SU-DHL-6 (cell line): ENCODE results near the gene TMPO.

Experiments used
- H2AFZ ChIP-seq: fragments of 200-600 bp; sonication (generic); 2 replicates; pipeline ENCODE4 v1.6.1; 2014; ENCODE audit warnings: low read depth, mild to moderate bottlenecking, moderate library complexity, mixed read lengths, antibody characterized with exemption, low read length; ENCODE audit not compliant: severe bottlenecking
- H3F3A ChIP-seq: fragments of 200-600 bp; shearing (Covaris generic); 2 replicates; pipeline ENCODE4 v1.6.0; 2016; ENCODE audit warnings: antibody characterized with exemption, mild to moderate bottlenecking; ENCODE audit not compliant: insufficient read depth
- H3K27ac ChIP-seq: fragments of 200-600 bp; sonication (generic); 2 replicates; pipeline ENCODE4 v1.5.1; 2016; ENCODE audit warnings: low read depth, mild to moderate bottlenecking, low read length, moderate library complexity, mixed read lengths
- H3K27me3 ChIP-seq: fragments of 200-600 bp; sonication (generic), shearing (Covaris generic); 2 replicates; pipeline ENCODE4 v1.6.0; 2014; ENCODE audit warnings: mild to moderate bottlenecking, low read length
- H3K36me3 ChIP-seq: fragments of 200-600 bp; sonication (generic); 2 replicates; pipeline ENCODE4 v1.6.1; 2014; ENCODE audit warnings: mild to moderate bottlenecking, low read length, mixed read lengths
- H3K4me2 ChIP-seq: fragments of 300-600, 200-600 bp; shearing (Covaris generic), sonication (generic); 2 replicates; pipeline ENCODE4 v1.6.0; 2014; ENCODE audit warnings: low read length, low read depth, mild to moderate bottlenecking; ENCODE audit not compliant: poor library complexity, severe bottlenecking
- H3K4me3 ChIP-seq: fragments of 200-600 bp; sonication (generic); 2 replicates; pipeline ENCODE4 v1.5.1; 2014; ENCODE audit warnings: antibody characterized with exemption, low read length, mild to moderate bottlenecking, mixed read lengths; ENCODE audit not compliant: insufficient read depth, poor library complexity, severe bottlenecking
- H3K79me2 ChIP-seq: fragments of 200-600 bp; sonication (generic); 2 replicates; pipeline ENCODE4 v1.6.1; 2014; ENCODE audit warnings: mild to moderate bottlenecking, low read length, moderate library complexity; ENCODE audit not compliant: insufficient read depth
- H3K9ac ChIP-seq: fragments of 200-600 bp; sonication (generic); 2 replicates; pipeline ENCODE4 v1.7.0; 2014; ENCODE audit warnings: mild to moderate bottlenecking, low read length
- H3K9me2 ChIP-seq: fragments of 200-600 bp; sonication (generic); replicated peaks from 2 replicates; pipeline ENCODE4 v1.6.1; 2014; ENCODE audit warnings: low read length; ENCODE audit not compliant: insufficient read depth
- H3K9me3 ChIP-seq: fragments of 200-600 bp; sonication (generic); 2 replicates; pipeline ENCODE4 v1.6.1; 2014; ENCODE audit warnings: low read length, mixed read lengths; ENCODE audit not compliant: insufficient read depth
- H4K20me1 ChIP-seq: fragments of 200-600 bp; sonication (generic); 2 replicates; pipeline ENCODE4 v1.6.1; 2014; ENCODE audit warnings: low read depth, mild to moderate bottlenecking, antibody characterized with exemption, low read length, moderate library complexity, mixed read lengths
- CTCF ChIP-seq: fragments of 200-600 bp; sonication (generic); IDR thresholded peaks from one replicate; pipeline ENCODE4 v1.5.1; 2017; ENCODE audit warnings: antibody characterized with exemption, mild to moderate bottlenecking, low read length, moderate library complexity; ENCODE audit not compliant: insufficient read depth, poor library complexity, severe bottlenecking
- EZH2phosphoT487 ChIP-seq: fragments of 200-600 bp; sonication (generic), shearing (Covaris generic); conservative IDR thresholded peaks from 2 replicates; pipeline ENCODE4 v1.6.1; 2018; ENCODE audit warnings: mild to moderate bottlenecking, antibody characterized with exemption, low read length, moderate library complexity, mixed read lengths

TMPO gene

DNA sequence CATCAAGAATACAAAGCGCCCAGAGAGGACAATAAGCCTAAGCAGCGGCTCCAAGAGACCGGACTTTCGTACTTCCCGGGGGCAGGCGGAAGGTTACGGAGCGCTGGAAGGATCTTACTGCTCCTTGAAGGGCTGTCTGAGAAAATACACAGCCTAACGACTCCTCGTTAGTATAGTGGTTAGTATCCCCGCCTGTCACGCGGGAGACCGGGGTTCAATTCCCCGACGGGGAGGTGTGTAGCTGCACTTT lies 12.1 kb upstream of the TMPO start:
- peak overlapping the region; percentile 97 for H2AFZ ChIP-seq
- H3K79me2 ChIP-seq: no peaks in the 10 kb centered on the region
- H4K20me1 ChIP-seq: no peaks in the 10 kb centered on the region
- H3K9me3 ChIP-seq: no peaks in the 10 kb centered on the region
- H3K9ac ChIP-seq: peak overlapping the region; percentile 70
- H3K4me2 ChIP-seq: peak overlapping the region; percentile 77
- H3K9me2 ChIP-seq: no peaks in the 10 kb centered on the region
- no peak for TF ChIP-seq EZH2phosphoT487
- no peak for TF ChIP-seq CTCF
- peak overlapping the region; percentile 57 for H3K4me3 ChIP-seq
- H3K27me3 ChIP-seq: no peaks in the 10 kb centered on the region
- no peaks in the 10 kb centered on the region for H3K36me3 ChIP-seq
- H3K27ac ChIP-seq: peak overlapping the region; percentile 90
- H3F3A ChIP-seq: peaks cover 20% of the 10 kb centered on the region; the same call in 1 of the 2 replicates

DNA sequence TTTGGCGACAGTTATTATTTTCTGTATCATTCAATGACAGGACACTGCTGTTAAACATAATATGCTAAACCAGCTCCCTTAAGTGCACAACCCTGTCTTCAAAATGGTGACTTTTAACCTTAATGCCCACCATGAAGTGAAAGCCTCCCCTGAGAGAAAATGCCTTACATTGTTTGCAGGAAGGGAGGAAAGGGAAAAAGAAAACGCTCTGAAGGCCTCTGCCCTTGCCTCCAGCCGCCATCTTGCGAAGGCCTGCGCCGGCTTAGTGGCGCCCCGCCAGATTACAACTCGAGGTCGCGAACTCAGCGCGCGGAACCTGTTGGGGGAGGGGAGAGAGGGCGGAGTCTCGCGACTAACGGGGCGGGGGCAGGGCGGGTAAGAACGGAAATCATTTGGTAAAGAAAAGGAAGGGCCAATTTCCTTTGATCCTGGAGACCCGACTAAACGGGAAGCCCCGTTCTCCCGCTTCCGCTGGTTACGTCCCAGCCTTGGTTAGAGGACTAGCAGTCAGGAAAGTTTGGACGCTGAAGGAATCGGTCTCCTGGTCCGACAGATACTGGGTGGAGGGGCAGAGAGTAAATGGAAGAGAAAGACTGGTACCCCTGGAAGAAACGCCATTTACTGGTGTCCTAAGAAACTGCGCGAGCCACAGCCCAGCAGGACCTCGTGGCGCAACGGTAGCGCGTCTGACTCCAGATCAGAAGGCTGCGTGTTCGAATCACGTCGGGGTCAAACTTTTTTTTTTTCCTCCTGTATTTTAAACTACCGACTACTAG lies 11.6 kb upstream of the TMPO start:
- peak overlapping the region; percentile 77 for H3K4me2 ChIP-seq
- H4K20me1 ChIP-seq: no peaks in the 10 kb centered on the region
- peak overlapping the region; percentile 70 for H3K9ac ChIP-seq
- peaks cover 20% of the 10 kb centered on the region; the same call in 1 of the 2 replicates for H3F3A ChIP-seq
- H3K4me3 ChIP-seq: peak overlapping the region; percentile 57
- H3K27me3 ChIP-seq: no peaks in the 10 kb centered on the region
- peak overlapping the region; percentile 97 for H2AFZ ChIP-seq
- H3K9me2 ChIP-seq: no peaks in the 10 kb centered on the region
- peak overlapping the region; percentile 90 for H3K27ac ChIP-seq
- TF ChIP-seq EZH2phosphoT487 (no peak), CTCF (no peak)
- H3K9me3 ChIP-seq: no peaks in the 10 kb centered on the region
- H3K79me2 ChIP-seq: no peaks in the 10 kb centered on the region
- H3K36me3 ChIP-seq: no peaks in the 10 kb centered on the region

DNA sequence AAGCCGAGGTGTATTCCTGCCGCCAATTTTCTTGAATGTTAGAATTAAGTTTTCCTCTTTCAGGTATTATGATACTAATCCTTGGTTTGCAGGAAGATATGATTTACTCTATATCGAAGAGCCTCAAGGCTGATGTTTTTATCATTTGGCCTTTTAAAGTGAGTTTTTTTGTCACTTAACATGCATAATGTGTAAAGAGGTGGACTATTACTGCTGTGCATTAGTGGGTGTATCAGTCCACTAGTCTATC lies 11.1 kb upstream of the TMPO start:
- H3K36me3 ChIP-seq: no peaks in the 10 kb centered on the region
- no peaks in the 10 kb centered on the region for H3K79me2 ChIP-seq
- H3K9ac ChIP-seq: peak overlapping the region; percentile 70
- H3F3A ChIP-seq: peaks cover 20% of the 10 kb centered on the region; the same call in 1 of the 2 replicates
- H3K9me2 ChIP-seq: no peaks in the 10 kb centered on the region
- H4K20me1 ChIP-seq: no peaks in the 10 kb centered on the region
- no peaks in the 10 kb centered on the region for H3K27me3 ChIP-seq
- no peak for TF ChIP-seq CTCF
- TF ChIP-seq EZH2phosphoT487: no peak
- H3K4me3 ChIP-seq: peak overlapping the region; percentile 57
- peak overlapping the region; percentile 77 for H3K4me2 ChIP-seq
- H3K27ac ChIP-seq: peak overlapping the region; percentile 90
- H2AFZ ChIP-seq: peak overlapping the region; percentile 97
- no peaks in the 10 kb centered on the region for H3K9me3 ChIP-seq
